GM12872 (cell line): ENCODE measurements around the gene HS2ST1.

Experiments
- CTCF ChIP-seq: IDR thresholded peaks from 3 replicates; pipeline ENCODE4 v1.5.1; 2011; ENCODE audit warnings: low read depth, mild to moderate bottlenecking, low read length, moderate library complexity; ENCODE audit not compliant: insufficient read depth

The HS2ST1 gene

GRCh38 chr1:87154384-87154783 lies 239.9 kb downstream of the HS2ST1 start:
- no peak for TF ChIP-seq CTCF

DNA sequence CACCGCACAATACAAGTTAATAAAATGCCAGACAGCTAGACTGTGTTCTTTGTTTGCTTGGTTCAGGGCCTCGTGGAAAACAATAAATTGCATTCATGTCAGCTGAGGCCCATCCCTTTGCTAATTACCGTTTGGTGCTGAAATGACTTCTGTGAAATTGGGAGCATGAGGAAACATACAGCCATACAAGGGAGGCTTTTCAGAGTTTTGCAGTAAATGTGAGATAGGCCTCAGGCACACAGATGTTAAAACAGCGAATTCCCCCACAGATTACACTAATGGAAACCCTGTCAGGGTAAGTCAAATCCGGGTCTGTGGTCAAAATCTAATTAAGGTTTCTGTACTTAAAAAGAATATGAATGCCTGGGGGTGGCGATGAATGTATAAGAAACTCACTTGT lies 240.7 kb downstream of the HS2ST1 start:
- no peak for TF ChIP-seq CTCF

DNA sequence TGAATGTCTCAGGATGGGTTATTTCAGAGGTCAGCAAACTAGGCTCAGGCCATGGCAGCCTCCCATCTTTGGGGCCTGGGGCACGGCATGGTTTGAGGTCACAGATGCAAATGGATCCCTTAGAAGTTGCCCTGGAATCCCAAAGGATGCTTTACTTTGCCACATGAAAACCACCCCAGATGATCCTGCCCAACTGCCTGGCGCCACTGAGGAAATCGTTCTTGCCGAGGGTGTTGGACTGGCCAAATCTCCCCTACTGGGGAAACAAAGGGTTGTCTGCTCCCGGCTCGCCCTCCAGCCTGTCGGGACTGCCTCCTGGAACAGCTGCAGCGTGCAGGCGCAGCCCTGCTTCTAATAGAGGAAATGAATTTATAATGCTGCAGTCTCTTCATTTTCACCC lies 241.2 kb downstream of the HS2ST1 start:
- TF ChIP-seq CTCF = no peak

DNA sequence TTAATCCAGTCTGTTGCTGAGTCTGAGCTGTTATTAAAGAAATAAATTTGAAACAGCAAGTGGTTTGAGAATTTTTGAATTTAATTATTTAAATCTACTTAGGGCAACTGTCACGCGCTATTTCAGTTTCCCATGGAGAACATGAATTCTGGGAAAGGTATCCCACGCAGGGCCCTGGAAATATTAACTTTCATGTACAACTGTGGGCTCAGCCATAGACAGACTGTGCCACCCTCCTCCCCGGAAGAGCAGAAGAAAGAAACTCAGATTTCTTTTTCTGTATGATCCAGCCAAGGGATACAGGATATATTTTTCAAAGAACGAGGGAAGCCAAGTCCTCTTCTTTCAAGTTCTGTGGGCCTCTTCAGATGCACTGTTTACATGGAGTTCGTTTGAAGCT lies 241.7 kb downstream of the HS2ST1 start:
- no peak for TF ChIP-seq CTCF

DNA sequence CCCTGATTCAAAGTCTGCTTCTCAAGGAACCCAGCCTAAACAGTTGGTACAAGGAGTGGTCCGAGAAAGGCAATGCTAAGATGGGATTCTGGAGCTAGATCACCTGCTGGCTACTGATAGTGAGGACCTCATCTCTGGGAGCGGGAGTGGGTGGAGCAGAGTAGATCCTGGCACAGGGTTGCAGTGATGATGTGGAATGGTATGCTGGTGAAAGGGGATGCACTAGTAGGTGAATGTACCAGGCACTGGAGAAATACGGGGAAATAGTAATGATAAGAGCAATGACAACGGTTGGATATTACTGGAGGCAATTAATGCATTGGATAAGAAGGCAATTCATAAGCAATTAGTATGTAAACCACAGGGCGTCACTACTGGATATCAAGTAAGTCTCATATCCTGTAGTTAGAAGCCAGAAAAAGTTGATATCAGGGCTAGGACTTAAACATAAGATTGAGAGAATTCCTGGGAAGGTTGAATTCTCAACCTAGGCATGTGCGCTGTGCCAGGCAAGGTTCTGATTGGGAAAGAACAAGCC lies 245.0 kb downstream of the HS2ST1 start:
- no peak for TF ChIP-seq CTCF
